OCI-LY1 (cell line): ENCODE results near the gene IL15RA.
"Not testable (repeated sequence)": the region's sequence is repeated elsewhere in the genome, so short reads cannot be mapped to it uniquely, and the experiment has no call there.

Source experiments
- H2AFZ ChIP-seq: fragments of 200-600 bp; sonication (generic), shearing (Covaris generic); 2 replicates; pipeline ENCODE4 v1.6.0; 2014; ENCODE audit warnings: antibody characterized with exemption, mild to moderate bottlenecking, low read length
- H3F3A ChIP-seq: fragments of 200-600 bp; sonication (generic), shearing (Covaris generic); 2 replicates; pipeline ENCODE4 v1.6.0; 2014; ENCODE audit warnings: mild to moderate bottlenecking, antibody characterized with exemption, low read length, moderate library complexity; ENCODE audit not compliant: insufficient read depth
- H3K27ac ChIP-seq: fragments of 200-600 bp; sonication (generic); 2 replicates; pipeline ENCODE4 v1.5.1; 2014; ENCODE audit warnings: low read length, mixed run types, mild to moderate bottlenecking, low read depth; ENCODE audit not compliant: poor library complexity, severe bottlenecking
- H3K27me3 ChIP-seq: fragments of 200-600 bp; sonication (generic); 2 replicates; pipeline ENCODE4 v1.6.0; 2014; ENCODE audit warnings: antibody characterized with exemption, mild to moderate bottlenecking, low read length, moderate library complexity; ENCODE audit not compliant: insufficient read depth
- H3K36me3 ChIP-seq: fragments of 200-600 bp; sonication (generic); 2 replicates; pipeline ENCODE4 v1.6.1; 2014; ENCODE audit warnings: mild to moderate bottlenecking, antibody characterized with exemption, low read length, moderate library complexity, mixed read lengths; ENCODE audit not compliant: insufficient read depth
- H3K4me1 ChIP-seq: fragments of 200-600 bp; sonication (generic); 2 replicates; pipeline ENCODE4 v1.5.1; 2014; ENCODE audit warnings: mild to moderate bottlenecking, low read length, moderate library complexity; ENCODE audit not compliant: insufficient read depth, severe bottlenecking
- H3K4me2 ChIP-seq: fragments of 200-600 bp; sonication (generic), shearing (Covaris generic); 2 replicates; pipeline ENCODE4 v1.6.1; 2014; ENCODE audit warnings: low read length
- H3K4me3 ChIP-seq: fragments of 200-600 bp; sonication (generic); 2 replicates; pipeline ENCODE4 v1.5.1; 2014; ENCODE audit warnings: low read length, low read depth, mild to moderate bottlenecking, mixed read lengths; ENCODE audit not compliant: poor library complexity, severe bottlenecking
- H3K79me2 ChIP-seq: fragments of 200-600 bp; shearing (Covaris generic); 2 replicates; pipeline ENCODE4 v1.6.1; 2016; ENCODE audit warnings: mixed run types, low read length, mixed read lengths; ENCODE audit not compliant: insufficient read depth
- H3K9ac ChIP-seq: fragments of 200-600 bp; sonication (generic), shearing (Covaris generic); 2 replicates; pipeline ENCODE4 v1.6.1; 2014; ENCODE audit warnings: mild to moderate bottlenecking, low read length, mixed read lengths
- H3K9me2 ChIP-seq: fragments of 200-600 bp; sonication (generic), shearing (Covaris generic); 2 replicates; pipeline ENCODE4 v1.6.1; 2014; ENCODE audit warnings: low read depth, mild to moderate bottlenecking, low read length, mixed read lengths
- H3K9me3 ChIP-seq: fragments of 200-600 bp; shearing (Covaris generic); 2 replicates; pipeline ENCODE4 v1.6.1; 2014; ENCODE audit warnings: low read length, mixed read lengths
- H4K20me1 ChIP-seq: fragments of 200-600 bp; sonication (generic), shearing (Covaris generic); 2 replicates; pipeline ENCODE4 v1.6.0; 2016; ENCODE audit warnings: mild to moderate bottlenecking, low read length; ENCODE audit not compliant: insufficient read depth
- EZH2 ChIP-seq: fragments of 200-600 bp; sonication (generic), shearing (Covaris generic); IDR thresholded peaks from 2 replicates; pipeline ENCODE4 v1.8.0; 2017; ENCODE audit warnings: borderline replicate concordance, mixed run types, mild to moderate bottlenecking, antibody characterized with exemption, low read length, moderate library complexity, mixed read lengths
- TF ChIP-seq, protein P1 (sequence below): fragments of 200-600 bp; sonication (generic), shearing (Covaris generic); IDR thresholded peaks from 2 replicates; pipeline ENCODE4 v1.5.1; 2017; ENCODE audit warnings: mild to moderate bottlenecking, antibody characterized with exemption, low read length, moderate library complexity, mixed read lengths

IL15RA gene

DNA sequence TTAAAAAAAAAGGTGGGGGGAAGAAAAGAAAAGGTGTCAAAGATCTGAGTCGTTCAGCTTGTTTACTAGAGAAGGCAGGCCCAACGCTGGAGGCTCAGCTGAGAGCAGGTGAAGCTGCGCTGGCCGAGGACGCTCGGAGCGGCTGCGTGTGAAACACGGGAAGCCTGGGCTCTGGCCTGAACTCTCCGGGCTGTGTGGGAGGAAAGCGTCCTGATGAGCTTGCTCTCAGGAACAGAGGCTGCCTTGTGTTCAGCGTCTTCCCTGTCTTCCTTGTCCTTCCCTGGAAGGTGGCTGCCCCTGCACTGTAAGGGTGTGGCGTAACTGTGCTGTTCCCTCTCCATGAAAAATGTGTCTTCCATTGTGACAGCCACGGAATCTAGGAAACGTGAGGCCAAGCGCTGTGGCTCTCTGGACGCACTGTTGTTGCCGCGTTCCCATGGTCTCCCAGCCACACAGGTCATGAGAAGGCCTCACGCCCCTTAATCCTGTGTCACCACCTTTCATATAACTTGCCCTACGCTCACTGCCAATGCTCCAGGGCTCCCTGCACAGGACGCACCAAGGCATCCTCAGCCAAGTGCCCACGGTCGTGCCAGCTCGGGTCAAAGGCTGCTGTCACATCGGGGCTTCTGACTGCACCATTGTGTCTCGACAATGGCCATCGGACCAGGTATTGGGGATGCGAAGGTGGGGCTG, 15.8 kb downstream of the IL15RA start:
- no peaks in the 10 kb centered on the region for H4K20me1 ChIP-seq
- H3K27me3 ChIP-seq = peaks cover 6% of the 10 kb centered on the region; the same call in 1 of the 2 replicates
- H3K9ac ChIP-seq = no peak overlapping the region
- TF ChIP-seq, protein P1, sequence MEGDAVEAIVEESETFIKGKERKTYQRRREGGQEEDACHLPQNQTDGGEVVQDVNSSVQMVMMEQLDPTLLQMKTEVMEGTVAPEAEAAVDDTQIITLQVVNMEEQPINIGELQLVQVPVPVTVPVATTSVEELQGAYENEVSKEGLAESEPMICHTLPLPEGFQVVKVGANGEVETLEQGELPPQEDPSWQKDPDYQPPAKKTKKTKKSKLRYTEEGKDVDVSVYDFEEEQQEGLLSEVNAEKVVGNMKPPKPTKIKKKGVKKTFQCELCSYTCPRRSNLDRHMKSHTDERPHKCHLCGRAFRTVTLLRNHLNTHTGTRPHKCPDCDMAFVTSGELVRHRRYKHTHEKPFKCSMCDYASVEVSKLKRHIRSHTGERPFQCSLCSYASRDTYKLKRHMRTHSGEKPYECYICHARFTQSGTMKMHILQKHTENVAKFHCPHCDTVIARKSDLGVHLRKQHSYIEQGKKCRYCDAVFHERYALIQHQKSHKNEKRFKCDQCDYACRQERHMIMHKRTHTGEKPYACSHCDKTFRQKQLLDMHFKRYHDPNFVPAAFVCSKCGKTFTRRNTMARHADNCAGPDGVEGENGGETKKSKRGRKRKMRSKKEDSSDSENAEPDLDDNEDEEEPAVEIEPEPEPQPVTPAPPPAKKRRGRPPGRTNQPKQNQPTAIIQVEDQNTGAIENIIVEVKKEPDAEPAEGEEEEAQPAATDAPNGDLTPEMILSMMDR = no peak
- TF ChIP-seq EZH2 = no peak
- H3K4me2 ChIP-seq = no peak overlapping the region
- H3K9me3 ChIP-seq = no peaks in the 10 kb centered on the region
- no peaks in the 10 kb centered on the region for H3F3A ChIP-seq
- H2AFZ ChIP-seq = no peak overlapping the region
- H3K4me3 ChIP-seq = no peak overlapping the region
- no peak overlapping the region for H3K27ac ChIP-seq
- H3K79me2 ChIP-seq = no peaks in the 10 kb centered on the region
- no peaks in the 10 kb centered on the region for H3K9me2 ChIP-seq
- no peaks in the 10 kb centered on the region; the same call in 1 of the 2 replicates for H3K36me3 ChIP-seq
- H3K4me1 ChIP-seq = no peaks in the 10 kb centered on the region

DNA sequence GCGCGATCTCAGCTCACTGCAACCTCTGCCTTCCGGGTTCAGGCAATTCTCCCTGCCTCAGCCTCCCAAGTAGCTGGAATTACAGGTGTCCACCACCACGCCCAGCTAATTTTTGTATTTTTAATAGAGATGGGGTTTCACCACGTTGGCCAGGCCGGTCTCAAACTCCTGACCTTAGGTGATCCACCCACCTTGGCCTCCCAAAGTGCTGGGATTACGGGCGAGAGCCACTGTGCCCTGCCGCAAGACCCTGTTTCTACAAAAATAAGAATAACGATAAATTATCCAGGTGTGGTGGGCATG, 16.4 kb downstream of the IL15RA start:
- H3K9me2 ChIP-seq, H4K20me1 ChIP-seq, H3K27ac ChIP-seq: not testable (repeated sequence)

DNA sequence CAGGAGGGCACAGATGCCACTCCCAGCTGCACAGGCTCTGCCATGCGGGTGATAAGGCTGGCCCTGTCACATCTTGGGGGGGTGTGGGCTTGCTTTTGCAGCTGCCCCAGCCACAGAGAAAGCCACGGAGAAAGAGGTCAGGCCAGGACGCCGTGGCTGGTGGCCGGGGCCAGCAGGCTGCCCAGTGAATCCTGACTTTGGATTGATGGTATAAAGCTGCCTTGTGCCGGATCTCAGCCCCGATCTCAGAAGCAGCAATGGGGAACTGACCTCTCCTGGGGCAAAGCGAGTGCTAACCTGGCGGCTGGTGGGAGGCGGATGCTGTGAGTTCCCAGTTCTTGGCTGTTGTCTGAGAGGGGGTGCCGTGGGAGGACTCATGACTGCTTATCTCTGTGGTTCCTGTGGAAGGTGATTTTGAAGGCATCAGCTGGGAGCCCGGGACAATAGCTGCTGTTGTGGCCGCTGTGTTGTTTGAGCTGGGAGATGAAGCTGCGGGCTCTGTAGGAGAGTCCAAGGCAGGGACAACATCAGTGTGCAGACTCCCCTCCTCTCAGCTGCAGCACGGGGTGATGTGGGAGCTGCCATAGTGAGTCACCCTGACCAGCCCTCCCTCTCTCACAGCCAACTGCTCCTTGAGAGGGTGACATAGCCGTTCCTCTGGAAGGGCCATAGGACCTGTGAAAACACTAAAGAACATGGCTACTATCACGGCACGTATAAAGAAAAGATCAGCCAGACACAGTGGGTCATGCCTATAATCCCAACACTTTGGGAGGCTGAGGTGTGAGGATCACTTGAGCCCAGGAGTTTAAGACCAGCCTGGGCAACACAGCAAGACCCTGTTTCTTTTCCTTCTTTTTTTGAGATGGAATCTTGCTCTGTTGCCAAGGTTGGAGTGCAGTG, 17.0 kb downstream of the IL15RA start:
- Histone ChIP-seq H3K36me3 (no peaks in the 10 kb centered on the region; the same call in 1 of the 2 replicates), H2AFZ (no peak overlapping the region), H3F3A (no peaks in the 10 kb centered on the region), H3K4me2 (no peak overlapping the region), H3K9ac (no peak overlapping the region), H3K9me3 (no peaks in the 10 kb centered on the region), H3K4me3 (no peak overlapping the region), H3K4me1 (no peaks in the 10 kb centered on the region), H3K79me2 (no peaks in the 10 kb centered on the region), H3K27ac (no peak overlapping the region), H4K20me1 (no peaks in the 10 kb centered on the region), H3K27me3 (peaks cover 6% of the 10 kb centered on the region; the same call in 1 of the 2 replicates), H3K9me2 (no peaks in the 10 kb centered on the region)
- TF ChIP-seq, protein P1 = no peak
- no peak for TF ChIP-seq EZH2

More for the DNA sequence above, 16.4 kb downstream of the IL15RA start:
- H3K9me3 ChIP-seq, H3K36me3 ChIP-seq, H3K4me2 ChIP-seq, H2AFZ ChIP-seq, H3K4me3 ChIP-seq, H3K9ac ChIP-seq, H3F3A ChIP-seq, H3K4me1 ChIP-seq, H3K27me3 ChIP-seq, H3K79me2 ChIP-seq: not testable (repeated sequence)
